NCI-H1092 (cell line): ENCODE results near the gene SBK2.

Experiments
- DNase-seq: peaks from one replicate; lab custom pipeline; 2025; lab: John Stamatoyannopoulos, UW

Gene SBK2

DNA sequence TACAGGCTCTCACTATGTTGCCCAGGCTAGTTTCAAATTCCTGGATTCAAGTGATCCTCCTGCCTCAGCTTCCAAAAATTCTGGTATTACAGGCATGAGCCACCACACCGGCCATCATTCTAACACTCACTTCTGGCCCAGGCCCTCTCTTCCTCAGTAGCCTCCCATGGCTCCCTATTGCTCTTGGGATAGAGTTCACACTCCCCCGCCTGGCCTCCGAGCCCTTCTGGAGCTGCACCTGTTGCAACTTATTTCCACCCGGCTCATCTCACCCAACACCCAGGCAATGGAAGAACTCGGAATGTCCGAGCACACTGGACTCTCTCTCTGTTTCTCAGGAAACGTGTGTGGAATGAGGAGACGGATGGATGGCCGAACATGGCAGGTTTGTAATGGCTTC, 17.4 kb upstream of the SBK2 start:
- no peak for DNase-seq

DNA sequence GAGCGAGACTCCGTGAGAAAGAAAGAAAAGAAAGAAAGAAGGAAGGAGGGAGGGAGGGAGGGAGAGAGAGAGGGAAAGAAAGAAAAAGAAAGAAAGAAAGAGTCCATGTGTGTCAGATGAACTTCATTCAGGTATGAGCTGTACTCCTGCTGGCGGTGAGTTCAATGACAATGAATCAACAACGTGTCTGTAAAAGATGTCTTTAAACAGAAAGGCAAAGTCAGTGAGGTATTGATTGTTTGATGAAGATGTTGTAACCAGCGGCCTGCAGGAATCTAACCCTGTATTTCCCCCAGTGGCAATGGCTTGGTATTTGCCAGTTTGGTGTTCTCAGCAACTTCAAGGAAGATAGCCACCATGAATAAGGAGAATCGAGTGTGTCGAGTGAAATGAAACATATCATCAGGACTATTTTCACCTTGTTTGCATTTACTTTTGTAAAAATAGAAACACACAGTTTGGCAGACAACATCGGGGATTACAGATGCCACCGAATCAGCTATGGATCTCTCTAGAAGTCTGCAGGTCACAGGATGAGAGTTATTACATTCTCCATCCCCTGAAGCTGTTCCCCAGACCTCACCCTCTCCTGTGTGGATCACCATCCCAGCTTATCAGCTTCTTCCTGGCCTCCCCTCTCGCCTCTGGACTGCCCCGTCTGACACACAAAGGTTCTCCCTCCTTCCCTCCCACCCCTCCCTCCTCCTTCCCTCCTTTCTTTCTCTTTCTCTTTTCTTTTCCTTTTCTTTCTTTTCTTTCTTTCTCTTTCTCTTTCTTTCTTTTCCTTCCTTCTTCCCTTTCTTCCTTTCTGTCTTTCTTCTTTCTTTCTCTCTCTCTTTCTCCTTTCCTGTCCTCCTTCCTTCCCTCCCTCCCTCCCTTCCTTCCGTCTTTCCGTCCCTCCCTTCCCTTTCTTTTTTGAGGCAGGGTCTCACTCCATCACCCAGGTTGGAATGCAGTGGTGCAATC, 16.6 kb upstream of the SBK2 start:
- DNase-seq, result no peak

DNA sequence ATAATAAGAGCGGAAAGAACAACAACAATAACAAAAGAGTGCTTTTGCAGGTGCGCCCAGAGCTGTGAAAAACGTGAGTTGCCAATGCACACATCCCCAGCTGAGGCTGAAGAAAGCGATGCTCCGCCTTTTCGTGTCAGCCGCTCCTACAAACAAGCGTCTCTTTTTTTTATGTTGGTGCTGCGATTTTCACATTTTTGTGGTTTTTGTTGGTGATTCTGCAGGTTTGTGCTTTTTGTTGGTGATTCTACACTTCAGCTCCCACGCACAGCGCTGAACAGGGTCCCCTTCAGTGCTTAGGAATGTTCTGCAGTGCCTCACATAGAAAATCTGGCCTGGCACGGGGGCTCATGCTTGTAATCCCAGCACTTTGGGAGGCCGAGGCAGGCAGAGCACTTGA, 15.7 kb upstream of the SBK2 start:
- no peak for DNase-seq

DNA sequence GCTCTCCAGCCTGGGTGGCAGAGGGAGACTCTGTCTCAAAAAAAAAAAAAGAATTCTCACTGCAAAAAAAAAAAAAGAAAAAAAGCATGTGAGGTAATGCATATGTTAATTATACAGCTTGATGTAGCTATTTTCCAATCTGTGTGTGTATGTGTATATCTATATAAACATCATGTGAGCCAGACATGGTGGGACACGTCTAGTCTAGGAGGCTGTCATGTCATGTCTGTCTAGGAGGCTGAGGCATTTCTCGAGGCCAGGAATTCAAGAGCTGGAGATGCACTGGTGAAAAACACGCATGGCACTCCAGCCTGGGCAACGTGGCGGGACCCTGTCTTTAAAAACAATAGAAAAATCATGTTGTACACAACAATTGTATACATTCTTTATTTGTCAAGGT, 15.3 kb upstream of the SBK2 start:
- DNase-seq, result no peak

DNA sequence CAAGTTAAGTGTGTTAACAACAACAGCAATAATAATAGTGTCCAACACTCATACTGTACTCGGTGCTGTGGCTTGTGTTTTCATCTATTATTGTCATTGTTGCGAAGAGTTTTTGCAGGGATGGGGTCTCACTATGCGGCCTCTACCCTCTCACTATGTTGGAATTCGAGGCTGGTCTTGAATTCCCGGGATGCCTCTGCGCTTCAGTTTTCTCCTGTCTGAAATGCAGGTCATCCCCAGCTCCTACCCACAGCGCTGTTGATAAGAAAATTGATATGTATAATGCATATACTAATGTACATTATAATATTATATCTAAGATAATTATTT, 13.4 kb upstream of the SBK2 start:
- no peak for DNase-seq

DNA sequence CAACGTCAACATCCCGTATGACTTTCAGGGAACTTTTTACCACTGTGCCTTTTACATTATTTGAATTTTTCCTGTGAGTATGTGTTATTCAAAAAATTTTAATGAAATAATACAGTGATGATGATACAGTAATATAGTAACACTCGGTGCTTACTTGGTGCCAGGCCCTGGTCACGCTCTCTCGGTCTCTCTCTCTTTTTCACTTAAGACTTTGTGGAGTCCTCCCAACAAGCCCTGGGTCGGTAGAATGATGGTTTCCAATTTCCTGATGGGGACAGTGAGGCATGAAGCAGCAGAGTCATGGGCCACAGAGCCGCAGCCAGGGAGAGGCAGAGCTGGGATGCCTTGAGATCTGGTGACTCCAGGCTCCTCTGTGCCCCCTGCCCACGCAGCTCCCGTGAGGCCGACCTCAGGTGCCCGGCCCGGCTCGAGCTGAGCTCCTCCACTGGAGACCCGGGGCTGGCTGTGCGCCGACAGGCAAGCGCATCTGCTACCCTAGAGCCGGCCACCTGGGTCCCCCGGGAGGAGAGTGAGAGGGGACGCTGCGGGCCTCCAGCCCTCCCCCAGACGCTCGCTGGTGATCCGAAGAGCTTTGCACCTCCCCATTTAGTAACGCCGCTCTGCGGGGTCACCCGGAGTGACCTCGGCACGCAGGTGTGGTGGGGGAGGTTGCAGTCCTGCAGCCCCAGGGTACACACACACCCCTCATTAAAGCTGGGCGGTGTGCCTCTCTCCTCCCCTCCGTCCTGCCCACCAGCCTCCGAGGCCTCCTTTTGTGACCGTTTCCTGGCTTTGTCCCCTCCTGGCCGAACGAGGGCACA, 12.8 kb upstream of the SBK2 start:
- DNase-seq, result no peak

DNA sequence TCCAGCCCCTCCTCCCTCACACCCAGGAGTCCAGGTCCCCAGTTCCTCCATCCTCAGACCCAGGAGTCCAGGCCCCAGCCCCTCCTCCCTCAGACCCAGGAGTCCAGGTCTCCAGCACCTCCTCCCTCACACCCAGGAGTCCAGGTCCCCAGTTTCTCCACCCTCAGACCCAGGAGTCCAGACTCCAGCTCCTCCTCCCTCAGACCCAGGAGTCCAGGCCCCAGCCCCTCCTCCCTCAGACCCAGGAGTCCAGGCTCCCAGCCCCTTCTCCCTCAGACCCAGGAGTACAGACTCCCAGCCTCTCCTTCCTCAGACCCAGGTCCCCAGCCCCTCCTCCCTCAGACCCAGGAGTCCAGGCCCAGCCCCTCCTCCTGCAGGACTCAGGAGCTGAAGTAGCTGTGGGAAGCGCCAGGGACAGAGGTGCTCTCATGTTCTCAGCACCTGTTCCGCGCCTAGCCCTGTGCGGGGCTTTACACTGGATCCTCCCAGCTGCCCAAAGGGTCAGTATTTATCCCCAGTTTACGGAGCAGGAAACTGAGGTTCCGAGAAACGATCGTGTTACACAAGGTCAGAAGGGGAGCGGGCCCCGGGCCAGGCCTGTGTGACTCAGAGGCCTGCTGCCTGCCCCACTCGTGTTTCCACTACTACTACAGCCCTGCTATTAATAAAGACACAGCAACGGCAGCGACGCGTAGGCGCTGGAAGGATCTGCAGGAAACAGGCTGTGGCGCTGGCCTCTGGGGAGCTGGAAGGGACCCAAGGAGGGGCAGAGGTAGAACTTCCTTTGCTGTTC, 10.1 kb upstream of the SBK2 start:
- no peak for DNase-seq

DNA sequence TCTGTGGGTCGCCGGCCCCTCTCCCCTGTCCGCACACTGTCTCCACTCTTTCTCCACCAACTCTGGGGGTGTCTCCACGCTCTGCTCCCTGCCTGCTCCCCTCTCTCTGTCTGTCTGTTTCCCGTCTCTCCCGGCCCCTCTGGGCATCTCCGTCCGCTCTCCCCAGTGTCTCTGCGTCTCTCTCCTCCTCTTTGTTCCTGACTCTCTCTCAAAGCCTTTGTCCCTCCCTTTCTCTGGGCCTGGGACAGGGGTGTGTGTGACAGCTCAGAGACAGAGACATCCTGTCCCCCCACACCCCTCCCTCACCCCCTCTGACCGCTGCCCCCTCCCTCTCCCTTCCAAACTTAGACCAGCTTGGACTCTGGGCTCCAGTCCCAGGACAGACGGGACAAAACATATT, 9.1 kb upstream of the SBK2 start:
- no peak for DNase-seq

DNA sequence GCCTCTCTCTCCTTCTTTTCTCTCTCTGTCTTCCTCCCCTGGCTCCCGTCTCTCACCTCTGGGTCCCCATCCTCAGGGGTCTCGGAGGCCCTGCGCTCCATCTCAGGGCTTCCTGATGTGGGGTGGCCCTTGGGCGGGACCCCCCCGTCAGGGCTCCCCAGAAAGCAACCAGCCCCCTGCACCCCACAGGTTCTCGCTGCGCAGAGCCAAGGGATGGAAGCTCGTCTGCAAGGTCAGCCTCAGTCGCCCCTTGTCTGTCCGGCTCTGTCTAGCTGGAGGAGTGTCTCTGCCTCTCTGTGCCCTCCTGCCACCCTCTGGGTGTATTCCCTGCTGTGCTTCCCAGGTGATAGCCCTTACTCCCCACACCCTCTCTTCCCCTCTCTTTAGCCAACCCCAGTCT, 8.5 kb upstream of the SBK2 start, which contains the start of gene SBK3:
SBK3 (minus strand) TSS at position 101 of the 400 bp plus-strand sequence; CDS start at position 101, 0 bp downstream.
- no peak for DNase-seq

DNA sequence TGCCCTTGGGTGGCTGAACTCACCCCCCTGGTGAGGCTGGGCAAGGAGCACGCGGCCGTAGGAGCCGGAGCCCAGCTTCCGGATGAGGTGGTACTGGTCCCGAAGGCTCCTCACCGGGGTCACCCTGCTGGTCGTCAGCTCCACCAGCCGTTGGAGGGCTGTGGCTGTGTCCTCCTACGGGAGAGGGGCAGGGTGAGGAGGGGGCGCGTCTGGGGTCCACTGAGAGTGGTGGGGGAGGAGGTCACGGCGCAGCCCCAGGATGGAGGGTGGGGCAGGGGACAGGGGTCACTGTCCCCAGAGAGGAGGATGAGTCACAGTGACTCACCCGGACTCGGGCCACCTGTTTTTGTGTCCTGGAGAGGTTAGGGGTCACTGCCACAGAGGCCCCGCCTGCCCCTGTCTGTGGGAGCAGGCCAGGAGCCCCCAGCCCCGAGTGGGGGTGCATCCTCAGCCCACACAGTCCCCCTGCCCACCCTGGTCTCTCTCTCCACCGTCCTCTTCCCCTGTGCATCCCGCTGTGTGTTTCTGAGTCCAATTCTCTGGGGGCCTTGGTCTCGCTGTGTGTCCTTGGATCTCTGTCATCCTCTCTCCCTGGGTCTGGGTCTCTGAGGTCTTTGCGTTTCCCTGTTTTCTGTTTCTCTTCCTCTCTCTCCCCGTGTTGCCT, 8.0 kb upstream of the SBK2 start:
- no peak for DNase-seq

DNA sequence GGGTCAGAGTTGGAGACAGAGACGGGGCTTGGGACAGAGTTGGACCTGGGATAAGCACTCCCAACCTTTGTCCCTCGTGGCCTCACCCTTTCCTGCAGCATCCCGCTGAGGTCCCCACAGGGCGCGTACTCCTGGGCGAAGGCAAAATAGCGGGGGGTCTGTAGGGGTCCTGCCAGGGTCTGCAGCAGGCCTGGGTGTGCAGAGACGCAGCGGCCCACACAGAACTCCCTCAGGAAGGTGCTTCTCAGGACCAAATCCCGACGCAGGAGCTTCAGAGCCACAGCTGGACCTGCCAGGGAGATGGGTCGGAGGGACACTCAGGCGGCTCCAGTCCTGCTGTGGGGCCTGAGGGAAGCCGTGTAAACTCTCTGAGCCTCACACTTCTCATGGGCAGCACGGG, 7.1 kb upstream of the SBK2 start:
- no peak for DNase-seq

DNA sequence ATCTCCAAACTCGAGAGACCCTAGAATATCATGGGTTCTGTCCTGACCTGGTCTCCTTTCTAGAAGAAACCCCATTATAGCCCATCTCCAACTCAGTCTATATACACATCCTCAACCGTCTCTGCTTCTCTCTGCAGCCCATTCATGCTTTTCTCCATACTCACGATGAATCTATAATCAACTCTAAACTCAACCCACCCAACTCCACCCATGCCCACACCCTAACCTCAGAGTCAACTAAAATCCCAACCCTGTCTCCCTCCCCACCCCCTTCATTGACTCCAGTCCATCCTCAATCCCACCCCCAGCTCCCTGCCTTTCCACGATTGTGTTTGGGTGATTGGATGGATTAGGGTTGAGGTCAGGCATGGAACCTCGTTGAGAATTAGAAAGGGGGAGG, 6.6 kb upstream of the SBK2 start:
- no peak for DNase-seq

DNA sequence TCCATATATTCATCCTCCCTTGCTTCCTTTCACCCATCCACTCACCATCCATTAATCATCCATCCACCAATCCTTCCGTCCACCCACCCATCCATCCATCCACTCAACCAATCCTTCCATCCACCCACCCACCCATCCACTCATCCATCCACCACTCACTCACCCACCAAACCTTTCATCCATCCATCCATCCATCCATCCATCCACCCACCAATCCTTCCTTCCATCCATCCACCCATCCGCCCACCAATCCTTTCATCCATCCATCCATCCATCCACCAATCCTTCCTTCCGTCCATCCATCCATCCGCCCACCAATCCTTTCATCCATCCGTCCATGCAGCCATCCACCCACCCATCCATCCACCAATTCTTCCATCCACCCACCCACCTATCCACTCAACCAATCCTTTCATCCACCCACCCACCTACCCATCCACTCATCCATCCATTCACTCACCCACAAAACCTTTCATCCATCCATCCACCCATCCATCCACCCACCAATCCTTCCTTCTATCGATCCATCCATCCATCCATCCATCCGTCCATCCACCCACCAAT, 5.4 kb upstream of the SBK2 start:
- DNase-seq, result no peak

DNA sequence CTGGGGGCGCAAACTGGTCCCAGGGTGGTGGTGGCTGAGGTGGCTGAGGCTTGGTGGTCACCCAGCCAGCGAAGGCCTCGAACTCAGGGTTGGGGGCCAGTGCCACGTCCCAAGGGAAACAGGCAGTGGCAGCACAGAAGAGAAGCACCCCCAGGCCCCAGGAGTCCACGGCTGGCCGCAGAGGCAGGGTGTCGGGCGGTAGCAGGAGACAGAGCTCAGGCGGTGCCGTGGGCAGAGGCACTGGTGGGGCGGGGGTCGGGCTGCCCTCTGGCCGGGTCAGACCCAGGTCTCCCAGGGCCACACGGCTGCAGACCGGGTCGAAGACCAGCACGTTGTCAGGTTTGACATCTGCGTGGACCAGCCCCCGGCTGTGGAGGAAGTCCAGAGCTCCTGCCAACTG, 4.2 kb upstream of the SBK2 start:
- no peak for DNase-seq

DNA sequence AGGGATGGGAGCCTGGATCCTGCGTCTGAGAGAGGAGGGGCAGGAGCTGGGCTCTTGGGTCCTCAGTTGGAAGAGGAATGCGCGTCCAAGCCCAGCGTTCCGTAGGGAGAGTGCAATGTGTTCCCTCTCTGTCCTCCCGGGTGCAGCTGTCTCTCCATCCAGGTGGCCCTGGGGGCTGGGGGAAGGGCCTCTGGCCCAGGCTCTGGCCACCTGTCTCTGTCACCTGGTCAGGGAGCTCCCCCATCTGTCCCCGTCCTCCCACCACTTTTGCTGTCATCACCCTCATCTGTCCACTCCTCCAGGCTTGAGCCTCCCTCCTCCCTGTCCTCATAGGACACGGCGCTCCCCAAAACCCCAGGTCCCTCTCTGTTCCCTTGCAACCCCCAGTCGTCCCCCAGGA, 3.7 kb upstream of the SBK2 start:
- DNase-seq, result no peak

DNA sequence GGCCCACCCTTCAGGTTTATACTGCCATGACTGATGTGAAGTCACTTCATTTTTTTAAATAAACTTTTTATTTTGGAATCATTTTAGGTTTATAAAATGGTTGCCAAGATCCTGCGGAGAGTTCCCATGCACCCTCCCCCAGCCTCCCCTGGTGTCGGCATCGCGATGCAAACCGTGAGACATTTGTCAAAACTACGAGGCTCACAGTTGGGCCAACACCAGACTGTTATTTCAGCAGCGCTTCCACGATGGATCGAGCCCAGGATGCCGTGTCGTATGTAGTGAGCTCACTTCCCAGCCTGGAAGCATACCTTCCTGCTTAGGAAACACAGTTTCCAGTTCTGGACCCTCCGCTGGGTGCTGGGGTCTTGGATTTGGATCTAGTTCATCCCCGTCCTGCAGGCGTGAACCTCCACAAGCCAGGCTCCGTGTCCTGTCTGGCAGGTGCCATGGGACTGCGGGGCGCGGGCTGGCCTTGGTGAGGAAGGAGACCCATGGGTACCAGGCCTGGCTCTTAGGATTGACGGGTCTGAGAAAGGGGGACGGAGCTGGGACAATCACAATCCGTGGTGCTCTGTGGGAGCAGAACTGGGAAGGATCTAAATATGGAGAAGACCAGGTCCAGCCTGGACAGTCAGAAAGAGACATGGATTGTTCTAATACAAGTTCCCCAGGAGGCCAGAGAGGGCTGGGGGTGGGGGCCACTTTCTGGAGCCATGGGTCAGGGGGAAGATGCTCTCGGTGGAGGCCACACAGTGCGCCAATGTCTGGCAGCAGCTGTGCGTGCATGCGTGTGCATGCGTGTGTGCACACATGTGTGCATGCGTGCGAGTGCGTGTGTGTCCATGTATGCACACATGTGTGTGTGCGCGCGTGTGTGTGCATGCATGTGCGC, 2.4 kb upstream of the SBK2 start:
- DNase-seq, result no peak

DNA sequence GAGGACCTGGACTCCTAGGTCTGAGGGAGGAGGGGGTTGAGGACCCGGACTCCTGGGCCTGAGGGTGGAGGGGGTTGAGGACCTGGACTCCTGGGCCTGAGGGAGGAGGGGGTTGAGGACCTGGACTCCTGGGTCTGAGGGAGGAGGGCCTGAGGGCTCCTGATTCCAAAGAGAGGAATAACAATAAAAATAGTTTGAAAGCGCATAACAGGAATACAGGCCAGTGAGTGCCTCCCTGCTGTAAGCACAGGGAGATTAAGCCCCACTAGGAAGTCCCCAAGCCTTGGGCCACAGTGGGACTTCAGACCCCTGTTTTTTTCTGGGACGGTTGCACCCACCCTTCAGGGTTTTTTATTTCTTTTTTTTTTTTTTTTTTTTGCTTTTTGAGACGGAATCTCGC, 1.2 kb upstream of the SBK2 start:
- no peak for DNase-seq

DNA sequence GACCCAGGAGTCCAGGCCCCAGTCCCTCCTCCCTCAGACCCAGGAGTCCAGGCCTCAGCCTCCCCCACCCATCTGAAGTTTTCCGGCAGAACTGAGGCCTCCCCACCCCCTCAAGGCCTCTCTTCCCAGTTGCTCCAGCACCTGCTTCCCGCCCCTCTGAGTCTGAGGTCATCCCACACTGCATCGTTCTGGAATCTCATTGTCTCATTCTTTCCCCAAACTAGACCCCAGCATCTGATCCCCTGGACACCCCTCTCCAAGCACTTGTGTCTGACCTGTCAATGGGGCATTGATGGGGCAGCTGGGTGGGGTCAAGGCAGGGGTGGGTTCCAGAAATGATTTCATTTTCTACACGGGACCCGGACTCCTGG, 793 bp upstream of the SBK2 start:
- no peak for DNase-seq

DNA sequence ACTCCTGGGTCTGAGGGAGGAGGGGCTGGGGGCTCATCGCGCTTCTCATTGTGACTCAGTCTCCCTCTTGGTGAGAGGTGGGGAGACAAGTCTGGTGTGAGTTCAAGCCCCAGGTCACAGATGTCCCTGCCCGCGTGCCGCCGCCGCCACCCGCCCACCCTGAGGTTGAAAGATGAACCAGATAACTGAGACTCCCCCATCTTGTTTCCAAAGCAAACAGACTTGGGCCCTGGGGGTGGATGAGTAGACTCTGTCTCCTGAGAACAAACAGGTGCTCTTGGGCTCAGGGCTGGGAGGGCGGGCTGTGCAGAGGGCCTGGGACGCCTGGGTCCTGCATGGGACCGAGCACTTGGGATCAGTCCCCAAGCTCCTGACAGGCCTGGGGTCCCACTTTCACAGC, 567 bp downstream of the SBK2 start:
- DNase-seq, result no peak

DNA sequence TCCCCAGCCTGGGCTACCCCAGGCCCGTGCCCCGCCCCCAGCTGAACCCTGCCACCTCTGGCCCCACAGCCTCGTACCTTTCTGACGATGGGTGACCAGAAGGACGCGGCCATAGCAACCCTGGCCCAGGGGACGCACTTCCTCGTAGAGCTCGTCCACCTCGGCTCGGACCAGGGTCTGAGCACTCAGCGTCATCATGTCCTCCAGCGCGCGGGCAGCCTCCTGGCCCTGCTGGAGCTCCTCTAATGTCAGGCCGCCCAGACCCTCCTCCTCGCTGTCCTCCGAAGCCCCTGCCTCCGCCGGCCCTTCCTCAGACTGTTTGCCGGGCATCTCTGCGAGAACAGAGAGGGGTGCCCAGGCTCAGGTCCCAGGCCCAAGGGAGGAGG, 975 bp downstream of the SBK2 start:
- DNase-seq, result no peak
